Loucy (cell line): ENCODE measurements around the gene SHROOM2.

ENCODE experiments used
- H2AFZ ChIP-seq: fragments of 200-600 bp; sonication (generic); 2 replicates; pipeline ENCODE4 v1.6.0; 2016; ENCODE audit warnings: antibody characterized with exemption, mild to moderate bottlenecking, low read length, moderate library complexity
- H3F3A ChIP-seq: fragments of 200-600 bp; 2 replicates; pipeline ENCODE4 v1.6.0; 2016; ENCODE audit warnings: antibody characterized with exemption, low read depth, mild to moderate bottlenecking
- H3K27me3 ChIP-seq: fragments of 200-600 bp; sonication (generic); 2 replicates; pipeline ENCODE4 v1.6.1; 2014; ENCODE audit warnings: low read length, mild to moderate bottlenecking; ENCODE audit not compliant: insufficient read depth, poor library complexity, severe bottlenecking
- H3K36me3 ChIP-seq: fragments of 200-600 bp; sonication (generic); 2 replicates; pipeline ENCODE4 v1.6.1; 2016; ENCODE audit warnings: low read length; ENCODE audit not compliant: insufficient read depth
- H3K4me1 ChIP-seq: fragments of 200-600 bp; sonication (generic); 2 replicates; pipeline ENCODE4 v1.5.1; 2014; ENCODE audit warnings: low read length, mild to moderate bottlenecking; ENCODE audit not compliant: insufficient read depth, poor library complexity, severe bottlenecking
- H3K4me2 ChIP-seq: fragments of 200-600 bp; sonication (generic); 2 replicates; pipeline ENCODE4 v1.6.0; 2014; ENCODE audit warnings: antibody characterized with exemption, low read length, low read depth, mild to moderate bottlenecking; ENCODE audit not compliant: poor library complexity, severe bottlenecking
- H3K4me3 ChIP-seq: fragments of 200-600 bp; sonication (generic); 2 replicates; pipeline ENCODE4 v1.5.1; 2014; ENCODE audit warnings: low read length, mild to moderate bottlenecking, mixed read lengths; ENCODE audit not compliant: poor library complexity, severe bottlenecking
- H3K79me2 ChIP-seq: fragments of 200-600 bp; sonication (generic); 2 replicates; pipeline ENCODE4 v1.6.1; 2014; ENCODE audit warnings: low read length; ENCODE audit not compliant: insufficient read depth
- H3K9ac ChIP-seq: fragments of 200-600 bp; sonication (generic); 2 replicates; pipeline ENCODE4 v1.6.0; 2014; ENCODE audit warnings: mild to moderate bottlenecking, low read depth, low read length, moderate library complexity; ENCODE audit not compliant: poor library complexity, severe bottlenecking
- H3K9me2 ChIP-seq: fragments of 200-600 bp; sonication (generic); replicated peaks from 2 replicates; pipeline ENCODE4 v1.6.1; 2016; ENCODE audit warnings: low read depth, low read length, mixed read lengths
- H3K9me3 ChIP-seq: fragments of 200-600 bp; sonication (generic); 2 replicates; pipeline ENCODE4 v1.6.1; 2014; ENCODE audit warnings: mild to moderate bottlenecking, antibody characterized with exemption, low read length, low read depth; ENCODE audit not compliant: insufficient read depth
- H4K20me1 ChIP-seq: fragments of 200-600 bp; sonication (generic); 2 replicates; pipeline ENCODE4 v1.6.0; 2014; ENCODE audit warnings: antibody characterized with exemption, low read length, mild to moderate bottlenecking; ENCODE audit not compliant: insufficient read depth, poor library complexity, severe bottlenecking
- CTCF ChIP-seq: fragments of 200-600 bp; sonication (generic); conservative IDR thresholded peaks from 2 replicates; pipeline ENCODE4 v1.5.1; 2014; ENCODE audit warnings: mild to moderate bottlenecking, antibody characterized with exemption, low read length
- EZH2phosphoT487 ChIP-seq: fragments of 200-600 bp; IDR thresholded peaks from 2 replicates; pipeline ENCODE4 v1.6.1; 2018; ENCODE audit warnings: antibody characterized with exemption, mild to moderate bottlenecking, moderate library complexity, borderline replicate concordance

Gene SHROOM2

GRCh38 chrX:9905288-9905687 is 119.1 kb downstream of the SHROOM2 start:
- H3K9ac ChIP-seq = no peak overlapping the region
- H4K20me1 ChIP-seq = no peaks in the 10 kb centered on the region
- no peak overlapping the region for H3K4me3 ChIP-seq
- no peaks in the 10 kb centered on the region for H3K36me3 ChIP-seq
- H3K9me3 ChIP-seq = no peaks in the 10 kb centered on the region
- TF ChIP-seq EZH2phosphoT487 = no peak
- TF ChIP-seq CTCF = no peak
- no peaks in the 10 kb centered on the region for H3K9me2 ChIP-seq
- H3K27me3 ChIP-seq = no peaks in the 10 kb centered on the region
- H3K4me2 ChIP-seq = no peak overlapping the region
- H3F3A ChIP-seq = no peaks in the 10 kb centered on the region
- no peaks in the 10 kb centered on the region for H3K79me2 ChIP-seq
- H3K4me1 ChIP-seq = no peaks in the 10 kb centered on the region
- no peak overlapping the region for H2AFZ ChIP-seq

GRCh38 chrX:9905721-9906120 is 119.5 kb downstream of the SHROOM2 start:
- Histone ChIP-seq H3K4me2 (no peak overlapping the region), H3K9ac (no peak overlapping the region), H3K9me2 (no peaks in the 10 kb centered on the region), H3K4me1 (no peaks in the 10 kb centered on the region), H3K79me2 (no peaks in the 10 kb centered on the region), H3K4me3 (no peak overlapping the region), H4K20me1 (no peaks in the 10 kb centered on the region), H3K27me3 (no peaks in the 10 kb centered on the region), H2AFZ (no peak overlapping the region), H3F3A (no peaks in the 10 kb centered on the region), H3K36me3 (no peaks in the 10 kb centered on the region), H3K9me3 (no peaks in the 10 kb centered on the region)
- TF ChIP-seq CTCF (no peak), EZH2phosphoT487 (no peak)

GRCh38 chrX:9906919-9907318 is 120.7 kb downstream of the SHROOM2 start:
- no peak overlapping the region for H3K9ac ChIP-seq
- no peaks in the 10 kb centered on the region for H3F3A ChIP-seq
- no peaks in the 10 kb centered on the region for H3K9me2 ChIP-seq
- no peaks in the 10 kb centered on the region for H3K36me3 ChIP-seq
- H3K79me2 ChIP-seq = no peaks in the 10 kb centered on the region
- H3K4me3 ChIP-seq = no peak overlapping the region
- H2AFZ ChIP-seq = no peak overlapping the region
- no peak overlapping the region for H3K4me2 ChIP-seq
- TF ChIP-seq EZH2phosphoT487 = no peak
- no peak for TF ChIP-seq CTCF
- no peaks in the 10 kb centered on the region for H4K20me1 ChIP-seq
- H3K9me3 ChIP-seq = no peaks in the 10 kb centered on the region
- H3K27me3 ChIP-seq = no peaks in the 10 kb centered on the region
- no peaks in the 10 kb centered on the region for H3K4me1 ChIP-seq
